ENCODE data around the gene COL4A5. TPM values are rescaled to one million over a fixed set of nuclear protein-coding genes. Genes with fewer than 3 reads are reported as not detected.

COL4A5 gene
- total RNA-seq, 4 donors from 2014 or later: 32.8 to 60.9 (median 47.3) TPM

GRCh38 chrX:108399418-108400165, 40.0 kb upstream of the COL4A5 start:
- TF ChIP-seq POLR2A (IDR thresholded peaks at IDR 0.05) (no peak), CTCF (IDR thresholded peaks at IDR 0.05) (no peak)
- Histone ChIP-seq H3K4me1 (no peaks in the 10 kb centered on the region), H3K36me3 (no peaks in the 10 kb centered on the region), H3K9me3 (no peaks in the 10 kb centered on the region), H3K4me3 (replicated peaks in 1 of 3) (no peak overlapping the region), H3K27ac (no peak overlapping the region), H3K27me3 (no peaks in the 10 kb centered on the region)
- 84 to 94% methylated on average over 1 of the region's 1 CpG for WGBS, 2 donors
- intact Hi-C loops (cut with DNase I): no loop called here
- no peak for DNase-seq

- no peaks in the 10 kb centered on the region for H3K36me3 ChIP-seq
- no peaks in the 10 kb centered on the region for H3K9me3 ChIP-seq
- TF ChIP-seq CTCF (IDR thresholded peaks at IDR 0.05) (no peak), POLR2A (IDR thresholded peaks at IDR 0.05) (no peak)
- H3K27me3 ChIP-seq: no peaks in the 10 kb centered on the region
- no peak overlapping the region for H3K4me3 ChIP-seq (replicated peaks in 1 of 3)
- intact Hi-C loops (cut with DNase I): no loop called here
- H3K4me1 ChIP-seq: no peaks in the 10 kb centered on the region
- no peak for DNase-seq
- no peak overlapping the region for H3K27ac ChIP-seq
Measured at GRCh38 chrX:108412783-108413182, 26.9 kb upstream of the COL4A5 start.

- TF ChIP-seq CTCF (IDR thresholded peaks at IDR 0.05): no peak
- TF ChIP-seq POLR2A (IDR thresholded peaks at IDR 0.05): no peak
- H3K27me3 ChIP-seq: no peaks in the 10 kb centered on the region
- no peak overlapping the region for H3K4me3 ChIP-seq (replicated peaks in 1 of 3)
- H3K36me3 ChIP-seq: no peaks in the 10 kb centered on the region
- no peak overlapping the region for H3K27ac ChIP-seq
- intact Hi-C loops (cut with DNase I): no loop called here
- H3K9me3 ChIP-seq: no peaks in the 10 kb centered on the region
- no peak for DNase-seq
- WGBS, 2 donors: 75 to 86% methylated on average over 1 of the region's 1 CpG
- no peaks in the 10 kb centered on the region for H3K4me1 ChIP-seq
Measured at GRCh38 chrX:108415146-108415545, 24.5 kb upstream of the COL4A5 start.

- no peak overlapping the region for H3K27ac ChIP-seq
- intact Hi-C loops (cut with DNase I): no loop called here
Measured at GRCh38 chrX:108415891-108416290, 23.7 kb upstream of the COL4A5 start.

More at GRCh38 chrX:108415891-108416290, 23.7 kb upstream of the COL4A5 start:
- TF ChIP-seq CTCF (IDR thresholded peaks at IDR 0.05): no peak
- TF ChIP-seq POLR2A (IDR thresholded peaks at IDR 0.05): no peak
- H3K27me3 ChIP-seq: no peaks in the 10 kb centered on the region
- WGBS, 2 donors: 53 to 54% methylated on average over 2 of the region's 2 CpGs
- no peak for DNase-seq
- H3K4me3 ChIP-seq (replicated peaks in 1 of 3): no peak overlapping the region
- no peaks in the 10 kb centered on the region for H3K9me3 ChIP-seq
- H3K4me1 ChIP-seq: no peaks in the 10 kb centered on the region
- no peaks in the 10 kb centered on the region for H3K36me3 ChIP-seq
